Measurements from ENCODE around the gene ZNF682.
"Not testable (repeated sequence)": the region's sequence is repeated elsewhere in the genome, so short reads cannot be mapped to it uniquely, and the experiment has no call there.

Gene ZNF682

DNA sequence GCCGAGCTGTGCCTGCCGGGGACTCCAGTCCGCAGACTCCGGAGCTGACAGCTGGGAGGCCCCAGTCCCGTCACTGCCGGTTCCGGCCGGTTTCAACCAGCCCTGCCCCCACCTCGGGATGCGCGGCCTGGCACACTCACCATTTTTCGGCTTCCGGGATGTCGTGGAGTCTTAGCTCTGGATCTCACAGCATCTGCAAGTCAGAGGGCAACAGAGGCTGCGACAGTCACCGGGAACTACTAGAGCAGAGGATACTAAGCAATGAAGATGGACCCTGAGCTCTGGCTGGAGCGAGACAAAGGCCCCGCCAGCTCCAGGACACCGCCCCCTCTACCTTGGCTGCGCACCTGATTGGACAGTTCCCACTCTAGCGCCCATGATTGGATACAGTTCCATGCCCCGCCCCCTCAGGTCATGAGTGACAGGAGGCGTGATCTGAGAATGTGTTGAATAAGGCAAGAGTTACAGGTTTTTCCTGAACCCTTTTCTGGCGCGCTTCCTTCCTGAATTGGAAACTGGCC, at the start of gene ZNF682:
Gene ZNF682, minus strand, starts transcription at position 303 of the 521 bp plus-strand sequence. Its CDS starts 160 bp downstream, at position 143.
- peak; percentile 87 to 92 (median 89) for DNase-seq

GRCh38 chr19:20082876-20083275, 43.6 kb upstream of the ZNF682 start:
- not testable (repeated sequence) for DNase-seq

DNA sequence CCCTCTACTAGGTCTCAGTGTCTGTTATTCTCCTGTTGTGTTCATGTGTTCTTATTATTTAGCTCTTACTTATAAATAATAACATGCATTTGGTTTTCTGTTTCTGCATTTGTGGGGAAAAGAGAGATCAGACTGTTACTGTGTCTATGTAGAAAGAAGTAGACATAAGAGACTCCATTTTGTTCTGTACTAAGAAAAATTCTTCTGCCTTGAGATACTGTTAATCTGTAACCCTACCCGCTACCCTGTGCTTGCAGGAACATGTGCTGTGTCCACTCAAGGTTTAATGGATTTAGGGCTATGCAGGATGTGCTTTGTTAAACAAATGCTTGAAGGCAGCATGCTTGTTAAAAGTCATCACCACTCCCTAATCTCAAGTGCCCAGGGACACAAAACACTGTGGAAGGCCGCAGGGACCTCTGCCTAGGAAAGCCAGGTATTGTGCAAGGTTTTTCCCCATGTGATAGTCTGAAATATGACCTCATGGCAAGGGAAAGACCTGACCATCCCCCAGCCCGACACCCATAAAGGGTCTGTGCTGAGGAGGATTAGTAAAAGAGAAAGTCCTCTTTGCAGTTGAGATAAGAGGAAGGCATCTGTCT, 43.0 kb upstream of the ZNF682 start:
- DNase-seq = not testable (repeated sequence)

DNA sequence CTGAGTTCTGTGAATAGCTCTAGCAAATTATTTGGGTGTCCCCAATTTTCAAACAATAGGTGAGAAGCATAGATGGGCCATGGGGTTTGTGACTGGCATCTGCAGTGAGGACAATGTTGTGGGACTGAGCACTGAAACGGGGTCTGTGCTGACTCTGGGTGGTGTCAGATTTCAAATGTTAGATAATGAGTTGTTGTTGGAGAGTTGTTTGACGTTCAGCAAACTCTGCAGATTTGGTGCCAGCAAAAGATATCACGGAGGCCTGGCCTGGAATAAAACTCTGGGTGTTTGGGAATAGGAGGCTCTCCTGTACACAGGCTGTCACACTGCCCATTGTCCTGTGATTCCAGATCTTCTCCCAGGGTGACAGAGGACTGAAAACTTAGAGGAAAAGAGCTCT, 41.4 kb upstream of the ZNF682 start:
- no peak for DNase-seq

DNA sequence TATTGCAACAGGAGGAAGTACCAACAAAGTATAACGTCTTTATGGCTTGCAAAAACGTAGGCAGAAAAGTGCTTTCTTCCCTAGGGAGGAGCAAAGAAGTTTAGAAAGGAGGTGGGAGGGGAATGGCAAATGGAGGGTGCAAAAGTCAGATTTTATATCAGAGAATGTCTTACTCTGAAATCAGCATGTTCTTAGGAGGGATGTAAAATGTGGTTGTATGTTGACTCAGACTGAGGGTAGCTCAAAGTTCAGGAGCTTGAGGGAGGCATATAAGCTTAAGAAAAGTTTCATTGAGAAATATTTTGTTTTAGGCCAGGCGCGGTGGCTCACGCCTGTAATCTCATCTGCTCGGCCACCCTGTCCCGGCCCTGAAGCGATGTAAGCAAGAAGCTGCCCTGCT, 40.2 kb upstream of the ZNF682 start:
- no peak for DNase-seq

DNA sequence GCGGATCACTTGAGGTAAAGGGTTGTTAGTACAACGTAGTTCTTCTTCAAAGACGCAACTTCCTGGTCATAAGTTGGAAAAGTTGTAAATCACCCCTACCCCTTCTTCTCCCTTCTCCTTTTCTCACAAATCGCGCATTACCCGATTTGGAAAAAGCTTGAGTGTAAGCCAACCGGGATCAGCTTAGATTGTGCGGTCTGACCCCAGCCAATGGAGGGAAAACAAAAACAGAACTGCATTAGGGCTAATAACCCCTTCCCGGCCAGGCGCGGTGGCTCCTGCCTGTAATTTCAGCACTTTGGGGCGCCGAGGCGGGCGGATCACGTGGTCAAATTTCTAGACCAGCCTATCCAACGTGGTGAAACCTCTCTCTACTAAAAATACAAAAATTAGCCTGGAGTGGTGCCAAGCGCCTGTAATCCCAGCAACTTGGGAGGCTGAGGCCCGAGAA, 39.3 kb upstream of the ZNF682 start:
- DNase-seq = peak in 2 of 3 donors; percentile 2 to 9

- peak; percentile 75 to 77 (median 76) for DNase-seq
These were observed 38.6 kb upstream of the ZNF682 start, which contains the start of gene ZNF90 for GRCh38 chr19:20077791-20078463. ZNF90 (plus strand) TSS chr19:20078000; CDS start chr19:20078133, 133 bp downstream.

DNA sequence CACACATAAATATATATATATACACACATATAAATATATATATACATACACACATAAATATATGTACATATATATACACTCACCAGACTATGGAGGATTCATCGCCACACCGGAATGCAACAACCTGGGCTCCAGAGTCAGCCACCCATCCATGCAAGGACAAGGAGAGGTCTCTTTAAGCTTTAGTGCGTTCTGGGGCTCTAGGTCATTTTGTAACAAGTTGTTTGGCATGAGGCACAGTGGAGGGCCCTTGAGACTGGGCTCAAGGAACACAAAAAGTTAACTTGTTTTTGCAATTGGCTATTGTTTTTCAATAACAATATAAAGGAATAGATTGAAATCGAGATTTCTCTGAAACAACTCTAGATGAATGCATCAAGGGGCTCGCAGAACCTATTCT, 33.6 kb upstream of the ZNF682 start:
- no peak for DNase-seq

GRCh38 chr19:20070691-20071090, 31.4 kb upstream of the ZNF682 start:
- no peak for DNase-seq

DNA sequence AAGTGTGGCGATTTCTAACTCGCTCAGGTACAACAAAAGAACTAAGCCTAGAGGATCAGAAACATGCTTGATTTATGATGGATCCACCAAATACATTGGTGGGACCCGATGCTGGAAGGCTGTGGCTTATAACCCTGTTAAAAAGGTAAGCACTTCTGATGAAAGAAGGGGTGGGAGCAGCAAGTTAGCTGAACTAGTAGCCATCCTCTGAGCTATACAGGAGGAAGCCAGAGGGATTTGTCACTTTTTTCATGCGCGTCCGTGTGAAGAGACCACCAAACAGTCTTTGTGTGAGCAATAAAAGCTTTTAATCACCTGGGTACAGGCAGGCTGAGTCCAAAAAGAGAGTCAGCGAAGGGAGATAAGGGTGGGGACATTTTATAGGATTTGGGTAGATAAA, 29.3 kb upstream of the ZNF682 start:
- not testable (repeated sequence) for DNase-seq

GRCh38 chr19:20067943-20068342, 28.6 kb upstream of the ZNF682 start:
- no peak for DNase-seq

DNA sequence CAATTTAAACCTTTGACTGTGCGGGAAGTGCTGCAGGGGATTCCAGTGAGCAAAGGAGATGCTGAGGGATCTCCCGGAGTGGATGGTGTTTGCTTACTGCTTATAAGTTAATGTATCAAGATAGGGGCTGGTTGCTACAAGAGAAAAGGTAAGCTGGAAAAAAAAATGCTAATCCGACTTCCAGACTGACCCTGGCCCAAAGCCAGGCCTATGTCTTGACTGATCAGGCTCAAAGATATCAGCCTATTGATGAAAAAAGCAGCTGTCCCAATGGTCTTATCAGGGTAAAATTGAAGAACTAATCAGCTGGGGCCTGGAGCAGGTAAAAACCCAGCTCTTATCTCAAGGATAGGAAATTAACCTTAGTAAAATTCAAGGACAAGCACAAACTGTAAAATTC, 27.6 kb upstream of the ZNF682 start:
- DNase-seq = no peak

GRCh38 chr19:20060282-20060681, 21.0 kb upstream of the ZNF682 start:
- no peak for DNase-seq

- not testable (repeated sequence) for DNase-seq
These were observed 19.4 kb upstream of the ZNF682 start for GRCh38 chr19:20058738-20059137.

DNA sequence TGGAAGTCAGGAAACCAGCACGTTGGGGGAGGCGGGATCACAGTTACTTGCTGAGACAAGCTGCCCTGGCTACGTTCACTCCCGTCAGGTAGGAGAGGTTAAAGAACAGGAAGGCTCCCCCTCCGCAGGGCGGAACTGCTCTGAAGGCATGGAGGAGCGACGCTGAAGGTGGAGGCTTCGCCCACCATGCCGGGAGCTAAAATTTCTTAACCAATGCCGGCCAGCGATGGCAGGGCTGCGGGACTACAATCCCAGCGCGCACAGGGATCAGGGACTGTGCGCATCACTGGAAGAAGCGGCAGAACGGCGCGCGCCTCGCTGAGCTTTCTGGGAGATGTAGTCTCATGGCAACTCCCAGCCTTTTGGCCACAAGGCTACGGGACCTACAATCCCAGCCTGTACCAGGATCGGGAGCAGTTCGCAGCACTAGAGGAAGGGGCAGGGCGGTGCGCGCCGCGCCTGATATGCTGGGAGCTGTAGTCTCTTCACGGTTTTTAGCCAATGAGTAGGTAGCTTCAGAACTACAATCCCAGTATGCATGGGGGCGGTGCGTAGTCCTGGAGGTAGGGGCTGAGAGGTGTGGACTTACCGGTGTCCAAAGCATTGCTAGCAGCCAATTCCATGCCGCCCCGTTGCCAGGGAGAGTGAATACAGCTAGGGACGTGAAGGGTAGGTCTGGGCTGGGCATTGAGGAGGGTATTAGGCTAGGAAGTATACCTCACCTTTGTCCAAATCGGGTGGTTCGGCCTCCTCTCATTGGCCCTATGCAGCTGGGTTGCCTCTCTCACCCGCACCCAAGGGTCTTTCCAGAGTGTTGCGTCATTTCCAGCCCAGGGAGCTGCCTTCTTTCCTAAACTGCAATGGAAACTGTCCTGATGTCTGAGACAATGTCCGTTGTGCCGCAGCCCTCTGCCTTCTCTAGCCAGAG, 12.8 kb upstream of the ZNF682 start:
- DNase-seq = peak; percentile 38 to 77 (median 38)

- DNase-seq = not testable (repeated sequence)
These were observed 6.4 kb upstream of the ZNF682 start for GRCh38 chr19:20045742-20046141.

DNA sequence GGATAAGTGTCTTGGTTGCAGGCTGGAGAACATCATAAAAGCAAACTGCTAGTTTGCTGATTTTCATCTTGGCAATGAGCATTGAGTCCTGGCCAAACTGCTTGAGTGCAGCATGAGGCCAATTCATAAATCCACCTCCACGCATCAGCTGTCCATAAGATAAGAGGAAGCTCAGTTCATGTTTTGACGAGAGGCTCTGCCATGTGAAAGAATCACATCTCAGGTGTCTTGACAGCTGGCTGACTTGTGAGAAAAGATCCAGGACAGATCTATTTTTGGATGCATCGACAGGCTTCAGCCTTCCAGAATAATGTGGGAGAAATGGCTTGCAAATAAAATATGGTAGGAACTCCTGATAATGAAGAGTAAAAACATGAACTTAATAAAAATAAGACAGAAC, 5.4 kb upstream of the ZNF682 start:
- DNase-seq = no peak

DNA sequence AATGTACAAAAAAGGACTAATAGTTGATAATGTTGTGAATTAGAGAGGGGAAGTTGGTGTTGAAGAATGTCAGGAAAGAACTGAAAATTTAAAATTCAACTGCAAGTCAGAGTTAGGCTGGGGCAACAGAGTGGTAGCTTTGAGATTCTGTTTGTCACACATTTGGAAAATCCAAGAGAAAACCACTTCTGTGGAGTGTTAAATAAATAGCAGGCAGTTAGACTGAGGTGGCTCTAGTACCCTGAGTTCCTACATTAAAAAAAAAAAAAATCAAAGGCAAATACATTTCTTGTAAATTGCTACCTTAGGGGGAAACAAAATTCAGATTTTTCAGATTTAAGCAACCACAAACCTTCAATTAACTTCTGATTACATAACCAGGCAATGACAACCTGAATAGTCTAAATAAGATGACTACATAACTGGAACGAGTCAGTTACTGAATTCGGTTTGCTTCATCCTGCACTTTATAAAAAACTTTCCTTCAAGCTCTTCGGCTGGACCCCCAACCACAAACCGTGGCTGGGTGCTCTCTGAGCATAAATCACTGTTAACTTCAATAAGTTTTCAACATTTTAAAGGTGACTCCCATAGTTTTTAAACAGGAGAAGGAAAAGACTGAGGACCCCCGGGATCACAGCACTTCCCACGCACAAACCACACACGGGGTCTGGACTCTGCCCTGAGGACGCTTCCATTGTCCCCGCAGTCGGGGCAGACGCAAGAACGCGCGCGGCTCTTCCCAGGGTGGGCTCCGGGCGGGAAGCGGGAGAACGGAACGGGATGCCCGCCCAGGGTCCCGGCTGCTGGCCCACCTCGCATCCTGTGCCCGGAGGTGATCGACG, 725 bp downstream of the ZNF682 start:
- no peak for DNase-seq

DNA sequence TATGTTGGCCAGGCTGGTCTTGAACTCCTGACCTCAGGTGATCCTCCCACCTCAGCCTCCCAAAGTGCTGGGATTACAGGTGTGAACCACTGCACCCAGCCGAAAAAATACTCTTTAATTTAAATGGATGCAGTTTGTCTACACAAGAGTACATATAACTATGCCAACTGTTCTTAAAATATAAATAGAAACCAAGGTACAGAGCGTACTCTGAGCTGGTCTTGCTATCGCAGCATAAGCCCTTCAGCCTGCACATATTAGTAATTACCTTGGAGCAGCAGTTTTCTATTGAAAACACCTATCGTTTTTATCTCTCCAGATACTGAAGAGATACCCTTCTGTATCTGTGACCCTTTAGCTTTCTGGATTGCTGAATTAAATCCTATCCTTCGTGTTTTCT, 3.4 kb downstream of the ZNF682 start:
- no peak for DNase-seq

DNA sequence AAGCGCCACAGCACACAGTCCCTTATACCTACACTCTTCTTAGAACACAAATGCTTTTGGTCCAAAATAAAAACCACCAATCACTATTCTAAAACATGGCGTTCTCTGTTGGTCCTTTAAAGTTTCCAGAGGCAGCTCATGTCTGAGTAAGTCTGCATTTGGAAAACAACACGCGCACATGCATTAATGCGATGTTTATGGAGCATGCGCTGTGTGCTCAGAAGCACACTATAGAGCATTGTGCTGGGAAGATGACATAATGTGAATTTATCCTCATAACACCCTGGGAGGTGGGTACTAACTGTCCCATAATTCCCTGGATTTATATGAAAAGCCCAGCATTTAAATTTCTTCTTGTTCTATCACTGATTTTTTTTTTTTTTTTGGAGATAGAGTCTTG, 10.7 kb downstream of the ZNF682 start:
- no peak for DNase-seq

DNA sequence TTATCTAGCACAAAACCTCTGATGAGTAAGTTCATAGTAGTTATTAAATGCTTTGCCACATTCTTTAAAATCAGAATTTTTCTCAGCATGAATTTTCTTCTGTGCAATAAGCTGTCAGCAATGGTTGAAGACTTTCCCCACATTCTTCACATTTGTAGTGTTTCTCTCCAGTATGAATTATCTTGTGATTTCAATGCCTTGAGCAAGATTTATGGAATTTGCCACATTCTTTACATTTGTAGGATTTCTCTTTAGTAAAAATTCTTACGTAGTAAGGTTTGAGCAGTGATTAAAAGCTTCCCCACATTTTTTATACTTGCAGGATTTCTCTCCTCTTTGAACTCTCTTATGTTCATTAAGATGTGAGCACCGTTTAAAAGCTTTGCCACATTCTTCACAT, 33.6 kb downstream of the ZNF682 start:
- no peak for DNase-seq

DNA sequence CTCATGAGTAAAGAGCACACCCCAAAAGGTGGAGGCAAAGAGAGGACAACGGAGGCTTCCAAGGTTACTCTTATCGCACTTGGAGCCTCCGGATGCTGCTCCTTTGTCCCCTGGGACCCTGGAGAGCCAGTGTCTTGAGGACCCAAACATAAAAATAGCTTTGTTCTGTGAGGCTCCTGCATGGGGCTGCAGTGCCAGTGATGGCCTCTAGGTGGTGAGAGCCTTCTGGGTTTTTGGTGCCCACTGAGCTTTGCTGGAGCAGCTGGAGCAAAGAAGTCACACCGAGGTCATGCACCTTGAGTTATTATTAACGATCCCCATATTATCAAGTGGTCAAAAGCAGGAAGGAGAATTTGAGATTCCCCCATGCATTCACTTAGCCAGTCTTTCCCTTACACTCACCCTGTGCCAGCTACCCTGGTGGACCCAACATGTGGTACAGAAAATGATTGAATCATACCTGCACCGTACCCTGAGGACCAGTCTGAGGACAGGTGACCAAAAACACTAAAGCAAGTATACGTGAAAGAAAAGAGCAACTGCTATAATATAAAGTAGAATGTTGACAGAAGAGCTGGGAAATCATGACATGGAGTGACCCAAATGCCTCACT, 41.5 kb downstream of the ZNF682 start:
- peak in 1 of 3 donors; percentile 4 for DNase-seq
